HUES48 (cell line): ENCODE measurements around the gene SGCE.

Experiments used
- H3K27ac ChIP-seq: one replicate; pipeline ENCODE4 v1.7.0; 2013; ENCODE audit warnings: low read depth, low read length, inconsistent platforms
- H3K27me3 ChIP-seq: 2 replicates; pipeline ENCODE4 v1.6.1; 2013; ENCODE audit warnings: mild to moderate bottlenecking, low read length; ENCODE audit not compliant: control insufficient read depth, insufficient read depth
- H3K36me3 ChIP-seq: 2 replicates; pipeline ENCODE4 v1.6.1; 2013; ENCODE audit warnings: low read length; ENCODE audit not compliant: control insufficient read depth, insufficient read depth
- H3K4me1 ChIP-seq: 2 replicates; pipeline ENCODE4 v1.6.1; 2013; ENCODE audit warnings: mild to moderate bottlenecking, low read length; ENCODE audit not compliant: control insufficient read depth, insufficient read depth
- H3K4me3 ChIP-seq: 2 replicates; pipeline ENCODE4 v1.5.1; 2013; ENCODE audit warnings: mild to moderate bottlenecking, low read depth, low read length
- H3K9ac ChIP-seq: 2 replicates; pipeline ENCODE4 v1.6.1; 2013; ENCODE audit warnings: mild to moderate bottlenecking, low read depth, low read length, moderate library complexity
- H3K9me3 ChIP-seq: 2 replicates; pipeline ENCODE4 v1.6.1; 2013; ENCODE audit warnings: low read length; ENCODE audit not compliant: control insufficient read depth, insufficient read depth

SGCE gene

GRCh38 chr7:94618126-94618525 lies 37.8 kb downstream of the SGCE start:
- Histone ChIP-seq H3K4me3 (no peak overlapping the region), H3K27ac (no peak overlapping the region), H3K27me3 (no peaks in the 10 kb centered on the region), H3K9me3 (no peaks in the 10 kb centered on the region), H3K36me3 (peaks cover 6% of the 10 kb centered on the region; the same call in 1 of the 2 replicates), H3K4me1 (no peaks in the 10 kb centered on the region), H3K9ac (no peak overlapping the region)

GRCh38 chr7:94616855-94617254 lies 39.1 kb downstream of the SGCE start:
- Histone ChIP-seq H3K27ac (no peak overlapping the region), H3K4me3 (no peak overlapping the region), H3K9me3 (no peaks in the 10 kb centered on the region), H3K27me3 (no peaks in the 10 kb centered on the region), H3K36me3 (peaks cover 6% of the 10 kb centered on the region; the same call in 1 of the 2 replicates), H3K4me1 (no peaks in the 10 kb centered on the region), H3K9ac (no peak overlapping the region)

GRCh38 chr7:94615666-94616065 lies 40.3 kb downstream of the SGCE start:
- no peaks in the 10 kb centered on the region for H3K4me1 ChIP-seq
- H3K27me3 ChIP-seq = no peaks in the 10 kb centered on the region
- H3K4me3 ChIP-seq = no peak overlapping the region
- peaks cover 6% of the 10 kb centered on the region; the same call in 1 of the 2 replicates for H3K36me3 ChIP-seq
- no peak overlapping the region for H3K27ac ChIP-seq
- H3K9me3 ChIP-seq = no peaks in the 10 kb centered on the region
- no peak overlapping the region for H3K9ac ChIP-seq

GRCh38 chr7:94612661-94613060 lies 43.3 kb downstream of the SGCE start:
- Histone ChIP-seq H3K9me3 (no peaks in the 10 kb centered on the region), H3K9ac (no peak overlapping the region), H3K4me3 (no peak overlapping the region), H3K27me3 (no peaks in the 10 kb centered on the region), H3K4me1 (no peaks in the 10 kb centered on the region), H3K36me3 (peaks cover 3% of the 10 kb centered on the region; the same call in 1 of the 2 replicates), H3K27ac (no peak overlapping the region)

GRCh38 chr7:94612253-94612652 lies 43.7 kb downstream of the SGCE start:
- Histone ChIP-seq H3K4me1 (no peaks in the 10 kb centered on the region), H3K36me3 (peaks cover 3% of the 10 kb centered on the region; the same call in 1 of the 2 replicates), H3K27me3 (no peaks in the 10 kb centered on the region), H3K27ac (no peak overlapping the region), H3K9me3 (no peaks in the 10 kb centered on the region), H3K4me3 (no peak overlapping the region), H3K9ac (no peak overlapping the region)

GRCh38 chr7:94609561-94609960 lies 46.4 kb downstream of the SGCE start:
- Histone ChIP-seq H3K27ac (no peak overlapping the region), H3K9me3 (no peaks in the 10 kb centered on the region), H3K27me3 (no peaks in the 10 kb centered on the region), H3K4me3 (no peak overlapping the region), H3K9ac (no peak overlapping the region), H3K36me3 (no peaks in the 10 kb centered on the region), H3K4me1 (no peaks in the 10 kb centered on the region)

- Histone ChIP-seq H3K4me3 (no peak overlapping the region), H3K4me1 (0 out of 2 replicates have a peak, but pooled peaks cover 9% of the 10 kb centered on the region), H3K36me3 (peaks cover 4% of the 10 kb centered on the region; the same call in 1 of the 2 replicates), H3K9ac (no peak overlapping the region), H3K27me3 (no peaks in the 10 kb centered on the region), H3K9me3 (no peaks in the 10 kb centered on the region), H3K27ac (no peak overlapping the region)
Observed at GRCh38 chr7:94605031-94605430, 50.9 kb downstream of the SGCE start.

GRCh38 chr7:94602181-94602580 lies 53.8 kb downstream of the SGCE start:
- Histone ChIP-seq H3K9ac (no peak overlapping the region), H3K4me3 (no peak overlapping the region), H3K9me3 (no peaks in the 10 kb centered on the region), H3K27ac (no peak overlapping the region), H3K27me3 (no peaks in the 10 kb centered on the region), H3K4me1 (0 out of 2 replicates have a peak, but pooled peaks cover 9% of the 10 kb centered on the region), H3K36me3 (peaks cover 26% of the 10 kb centered on the region)

GRCh38 chr7:94600267-94600666 lies 55.7 kb downstream of the SGCE start:
- Histone ChIP-seq H3K36me3 (peaks cover 31% of the 10 kb centered on the region), H3K4me1 (0 out of 2 replicates have a peak, but pooled peaks cover 9% of the 10 kb centered on the region), H3K9me3 (no peaks in the 10 kb centered on the region), H3K9ac (no peak overlapping the region), H3K27ac (no peak overlapping the region), H3K4me3 (no peak overlapping the region), H3K27me3 (no peaks in the 10 kb centered on the region)

GRCh38 chr7:94595717-94596116 lies 60.2 kb downstream of the SGCE start:
- Histone ChIP-seq H3K27me3 (no peaks in the 10 kb centered on the region), H3K27ac (no peak overlapping the region), H3K9me3 (no peaks in the 10 kb centered on the region), H3K4me1 (peaks cover 12% of the 10 kb centered on the region; the same call in 1 of the 2 replicates), H3K36me3 (peaks cover 31% of the 10 kb centered on the region), H3K9ac (no peak overlapping the region), H3K4me3 (no peak overlapping the region)

GRCh38 chr7:94594882-94595281 lies 61.1 kb downstream of the SGCE start:
- no peak overlapping the region for H3K4me3 ChIP-seq
- no peak overlapping the region for H3K27ac ChIP-seq
- peaks cover 12% of the 10 kb centered on the region; the same call in 1 of the 2 replicates for H3K4me1 ChIP-seq
- H3K27me3 ChIP-seq = no peaks in the 10 kb centered on the region
- no peak overlapping the region for H3K9ac ChIP-seq
- no peaks in the 10 kb centered on the region for H3K9me3 ChIP-seq
- peaks cover 26% of the 10 kb centered on the region for H3K36me3 ChIP-seq
